NCI-H2107 treated with DMSO at 0.1 percent for 48 hours (cell line): ENCODE data around the gene CTAG1B.
"Not testable (repeated sequence)": the region's sequence is repeated elsewhere in the genome, so short reads cannot be mapped to it uniquely, and the experiment has no call there.

Experiments used
- DNase-seq: peaks from one replicate; lab custom pipeline; 2025; ENCODE audit not compliant: unreplicated experiment; lab: John Stamatoyannopoulos, UW

CTAG1B gene

GRCh38 chrX:154590415-154590814 is 28.7 kb downstream of the CTAG1B start:
- not testable (repeated sequence) for DNase-seq

DNA sequence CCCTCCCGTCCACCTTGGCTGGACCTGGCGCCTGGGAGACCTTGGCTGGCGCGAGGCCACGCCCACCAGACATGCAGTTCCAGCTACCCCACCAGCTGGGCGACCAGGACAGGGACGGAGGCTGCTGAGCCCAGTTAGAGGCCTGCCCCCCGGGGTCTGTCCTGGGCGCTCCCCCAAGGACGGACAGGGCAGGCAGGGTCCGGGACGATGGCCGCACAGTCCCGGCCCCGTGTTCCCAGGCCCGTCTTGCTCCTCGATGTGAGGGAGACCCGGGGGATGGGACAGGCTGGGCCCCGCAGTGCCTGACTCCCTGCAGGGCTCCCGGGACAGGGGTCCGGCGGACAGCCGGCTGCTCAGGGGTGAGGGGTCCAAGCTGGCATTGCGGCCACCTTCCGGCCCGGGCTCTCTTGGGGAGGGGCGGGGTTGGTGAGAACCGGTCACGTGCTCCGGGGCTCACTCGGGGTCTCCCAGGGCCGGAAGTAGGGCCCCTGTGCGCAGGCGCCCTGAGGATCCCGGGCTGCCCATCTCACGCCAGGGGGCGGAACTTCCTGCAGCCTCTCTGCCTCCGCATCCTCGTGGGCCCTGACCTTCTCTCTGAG is 34.4 kb downstream of the CTAG1B start, which contains the start of gene CTAG1A:
CTAG1A (plus strand) TSS at position 549 of the 599 bp plus-strand sequence. CDS start 74 bp downstream, outside the sequence.
- DNase-seq: not testable (repeated sequence)

GRCh38 chrX:154582994-154583393 is 36.1 kb downstream of the CTAG1B start:
- not testable (repeated sequence) for DNase-seq

DNA sequence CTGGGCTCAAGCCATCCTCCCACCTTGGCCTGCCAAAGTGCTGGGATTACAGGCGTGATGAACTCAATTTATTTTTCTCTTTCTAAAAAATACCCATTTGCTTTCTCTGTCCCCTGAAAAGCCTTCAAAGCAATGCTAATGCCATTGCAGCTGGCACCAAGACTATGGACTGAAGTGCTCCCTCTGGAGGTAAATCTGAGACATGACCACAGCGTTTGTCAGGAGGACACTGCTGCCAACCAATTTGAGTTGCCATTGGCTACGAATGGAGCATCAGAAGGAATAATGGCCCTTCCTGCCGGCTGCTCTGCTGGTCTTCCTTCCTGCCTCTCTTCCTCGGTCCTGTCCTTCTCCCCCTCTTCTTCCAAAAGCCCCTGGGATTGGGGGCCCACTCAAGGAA is 44.0 kb downstream of the CTAG1B start:
- DNase-seq: not testable (repeated sequence)

DNA sequence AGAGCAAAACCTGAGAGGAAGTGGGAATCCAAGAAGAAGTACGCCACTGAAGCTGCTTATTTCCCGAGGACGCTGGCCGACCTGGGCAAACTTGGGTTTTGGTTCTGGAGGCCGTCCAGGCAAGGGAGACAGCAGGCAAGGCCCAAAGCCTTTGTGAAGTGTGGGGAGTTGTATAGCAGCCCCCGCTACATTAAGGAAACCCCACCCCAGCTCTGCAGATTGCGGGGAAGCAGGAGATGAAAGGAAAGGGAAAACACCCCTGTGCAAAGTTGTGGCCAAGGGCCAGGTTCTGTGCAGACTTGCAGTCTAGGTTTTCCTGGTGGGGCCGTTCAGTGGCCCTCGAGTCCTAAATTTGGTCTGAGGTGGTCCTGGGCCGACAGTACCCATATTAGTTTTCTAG is 46.0 kb downstream of the CTAG1B start:
- not testable (repeated sequence) for DNase-seq

GRCh38 chrX:154570361-154570760 is 48.7 kb downstream of the CTAG1B start:
- DNase-seq: not testable (repeated sequence)
